GM18511 (cell line): ENCODE measurements around the gene BCAN.
"Not testable (repeated sequence)": the region's sequence is repeated elsewhere in the genome, so short reads cannot be mapped to it uniquely, and the experiment has no call there.

ENCODE experiments used
- ATAC-seq: cut with Tn5 transposase; IDR thresholded peaks from one replicate; pipeline ENCODE4 v1.9.1; 2021; ENCODE audit warnings: mild to moderate bottlenecking, moderate library complexity; ENCODE audit not compliant: unreplicated experiment

BCAN gene

DNA sequence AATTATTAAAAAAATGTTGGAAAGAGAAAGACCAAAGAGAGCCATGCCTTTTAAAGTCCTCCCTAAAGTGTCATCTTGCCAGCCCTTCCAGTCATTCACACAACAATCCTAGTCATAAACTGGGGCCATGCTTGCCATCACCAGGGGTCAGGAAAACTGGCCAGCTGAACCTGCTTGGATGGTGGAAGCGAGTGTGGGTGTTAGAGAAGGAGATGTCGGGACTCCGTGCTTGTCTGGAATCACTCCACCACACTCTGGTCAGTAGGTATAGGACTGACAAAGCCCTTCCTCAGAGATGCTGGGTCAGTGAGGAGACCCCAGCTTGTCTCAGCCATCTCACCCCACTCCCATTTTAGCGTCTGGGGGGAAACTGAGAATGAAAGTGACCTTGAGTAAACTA is 26.0 kb upstream of the BCAN start:
- no peak for ATAC-seq

DNA sequence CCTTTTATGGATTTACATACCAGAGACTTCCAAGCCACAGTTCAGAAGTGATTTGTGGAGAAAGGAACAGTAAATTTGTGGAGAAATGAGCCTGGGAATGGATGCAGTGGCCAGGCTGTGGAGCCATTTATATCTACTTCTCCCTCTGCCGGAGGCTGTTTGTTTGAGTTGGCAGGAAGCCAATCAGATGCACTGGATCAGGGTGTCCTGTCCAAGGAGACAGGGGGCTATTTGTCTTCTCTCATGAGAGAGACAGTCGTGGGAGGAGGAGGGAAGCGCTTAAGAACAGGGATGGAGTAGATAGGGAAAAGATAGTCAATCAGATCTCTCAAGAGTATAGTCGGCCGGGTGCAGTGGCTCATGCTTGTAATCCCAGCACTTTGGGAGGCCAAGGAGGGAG is 25.5 kb upstream of the BCAN start:
- no peak for ATAC-seq

DNA sequence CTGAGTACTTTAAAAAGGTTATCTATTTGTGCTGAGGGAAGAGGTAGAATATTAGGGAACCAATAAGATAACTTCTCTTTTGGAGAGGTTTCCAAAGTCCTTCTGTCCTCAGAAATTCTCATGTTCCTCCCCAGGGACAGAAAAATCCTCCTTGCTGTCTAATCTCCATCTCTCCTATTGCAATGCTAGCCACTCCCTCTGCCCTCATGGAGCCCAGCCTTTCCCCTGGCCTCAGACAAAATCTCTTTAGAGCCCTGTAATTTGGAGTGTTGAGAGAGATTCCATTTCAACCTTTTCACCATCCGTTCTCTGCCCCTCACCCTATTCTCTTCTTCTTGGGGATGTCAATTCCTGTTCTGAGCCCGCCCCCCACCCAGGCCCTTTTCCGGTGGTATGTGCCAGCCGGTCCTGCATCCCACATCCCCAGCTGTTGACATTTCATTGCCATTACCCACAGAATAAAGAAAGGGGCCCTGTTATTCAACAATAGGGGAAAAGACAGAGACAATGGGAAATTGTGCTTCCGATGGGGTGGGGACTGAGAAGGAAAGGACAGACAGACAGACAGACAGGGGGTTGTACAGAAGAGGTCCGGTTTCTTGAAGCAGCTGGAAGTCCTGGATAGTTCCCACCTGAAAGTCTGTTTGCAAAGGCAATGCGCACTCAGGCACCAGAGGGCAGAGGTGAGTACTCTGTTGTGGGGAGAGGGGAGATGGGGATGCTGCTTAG is 22.9 kb upstream of the BCAN start, which contains the start of gene HAPLN2:
TSS of gene HAPLN2 (plus strand) at position 563 of the 729 bp plus-strand sequence. CDS start 4,076 bp downstream, outside the sequence.
- no peak for ATAC-seq

DNA sequence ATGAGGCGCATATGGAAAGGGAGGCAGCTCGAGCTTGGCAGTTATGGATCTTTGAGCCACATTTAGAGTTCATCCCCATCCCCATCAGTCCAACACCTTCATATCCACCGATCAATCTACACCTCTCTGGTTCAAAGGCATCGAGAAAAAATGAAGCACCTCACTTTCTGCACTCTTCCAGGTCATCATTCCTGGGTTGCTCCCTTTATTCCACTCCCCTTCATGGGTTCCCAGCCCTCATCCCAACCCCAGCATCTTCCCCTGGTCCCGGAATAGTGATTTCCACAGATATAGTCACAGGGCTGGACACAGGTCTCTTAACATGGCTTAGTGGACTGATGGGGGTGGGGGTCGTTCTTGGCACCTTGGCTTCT is 22.3 kb upstream of the BCAN start:
- no peak for ATAC-seq

DNA sequence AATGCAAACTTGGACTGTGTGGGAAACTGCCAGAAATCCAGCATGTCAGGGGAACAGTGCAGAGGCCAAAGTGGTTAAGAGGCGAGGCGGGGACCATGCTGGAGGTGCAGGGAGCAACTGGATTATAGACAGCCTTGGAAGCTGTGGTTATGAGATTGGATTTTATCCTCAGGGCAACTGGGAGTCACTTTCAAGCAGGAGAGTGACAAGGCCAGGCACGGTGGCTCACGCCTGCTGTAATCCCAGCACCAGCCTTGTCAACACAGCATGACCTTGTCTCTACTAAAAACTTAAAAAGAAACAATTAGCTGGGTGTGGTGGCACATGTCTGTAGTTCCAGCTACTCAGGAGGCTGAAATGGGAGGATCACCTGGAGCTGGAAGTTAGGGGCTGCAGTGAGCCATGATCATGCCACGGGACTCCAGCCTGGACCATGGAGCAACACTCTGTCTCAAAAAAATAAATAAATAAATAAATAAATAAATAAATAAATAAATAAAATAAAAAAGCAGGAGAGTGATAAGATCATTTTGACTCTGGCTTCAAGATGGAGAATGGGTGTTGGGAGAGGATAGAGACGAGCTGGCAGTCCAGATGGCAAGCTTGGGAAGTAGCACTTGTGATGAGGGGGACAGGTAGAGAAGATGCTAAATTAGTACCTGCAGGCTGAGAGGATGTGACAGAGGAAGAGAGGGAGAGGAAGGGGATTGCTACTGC is 19.2 kb upstream of the BCAN start:
- ATAC-seq = no peak

DNA sequence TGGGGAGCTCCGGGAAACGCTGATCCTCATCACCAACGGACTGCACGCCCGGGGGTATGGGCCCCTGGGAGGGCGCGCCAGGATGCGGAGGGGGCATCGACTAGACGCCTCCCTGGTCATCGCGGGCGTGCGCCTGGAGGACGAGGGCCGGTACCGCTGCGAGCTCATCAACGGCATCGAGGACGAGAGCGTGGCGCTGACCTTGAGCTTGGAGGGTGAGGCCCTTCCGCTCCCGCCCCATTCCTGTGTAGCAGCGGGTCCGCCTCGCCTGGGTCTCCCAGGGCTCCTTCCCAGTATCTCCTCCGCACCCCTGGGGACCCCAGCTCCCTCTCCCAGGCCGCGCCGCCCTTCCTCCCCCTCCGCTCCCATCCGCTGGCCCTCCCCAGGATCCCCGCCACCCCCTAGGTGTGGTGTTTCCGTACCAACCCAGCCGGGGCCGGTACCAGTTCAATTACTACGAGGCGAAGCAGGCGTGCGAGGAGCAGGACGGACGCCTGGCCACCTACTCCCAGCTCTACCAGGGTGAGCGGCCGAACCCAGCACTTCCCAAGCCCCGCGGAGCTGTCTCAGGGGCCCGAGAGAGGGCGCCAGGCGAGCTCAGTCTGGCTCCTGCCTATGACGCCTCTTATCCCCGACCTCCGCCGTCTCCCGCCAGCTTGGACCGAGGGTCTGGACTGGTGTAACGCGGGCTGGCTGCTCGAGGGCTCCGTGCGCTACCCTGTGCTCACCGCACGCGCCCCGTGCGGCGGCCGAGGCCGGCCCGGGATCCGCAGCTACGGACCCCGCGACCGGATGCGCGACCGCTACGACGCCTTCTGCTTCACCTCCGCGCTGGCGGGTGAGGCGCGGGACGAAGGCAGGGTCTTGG is 17.7 kb upstream of the BCAN start:
- no peak for ATAC-seq

DNA sequence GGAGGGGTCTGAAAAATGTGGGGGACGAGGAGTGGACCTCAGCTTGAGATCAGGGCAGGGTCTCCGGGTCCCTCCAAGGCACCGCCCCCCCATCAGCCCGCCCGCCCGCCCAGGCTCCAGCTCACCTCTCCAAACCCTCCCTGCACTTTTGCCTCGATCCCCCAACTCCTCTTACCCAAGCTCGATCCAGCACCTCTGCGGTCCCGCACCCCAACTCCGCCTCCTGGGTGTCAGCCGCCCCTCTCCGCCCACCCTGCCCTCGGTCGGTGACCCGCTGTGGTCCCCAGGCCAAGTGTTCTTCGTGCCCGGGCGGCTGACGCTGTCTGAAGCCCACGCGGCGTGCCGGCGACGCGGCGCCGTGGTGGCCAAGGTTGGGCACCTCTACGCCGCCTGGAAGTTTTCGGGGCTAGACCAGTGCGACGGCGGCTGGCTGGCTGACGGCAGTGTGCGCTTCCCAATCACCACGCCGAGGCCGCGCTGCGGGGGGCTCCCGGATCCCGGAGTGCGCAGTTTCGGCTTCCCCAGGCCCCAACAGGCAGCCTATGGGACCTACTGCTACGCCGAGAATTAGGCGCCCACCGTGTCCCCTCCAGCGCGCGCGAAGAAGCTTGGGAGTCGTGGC is 17.0 kb upstream of the BCAN start:
- no peak for ATAC-seq

DNA sequence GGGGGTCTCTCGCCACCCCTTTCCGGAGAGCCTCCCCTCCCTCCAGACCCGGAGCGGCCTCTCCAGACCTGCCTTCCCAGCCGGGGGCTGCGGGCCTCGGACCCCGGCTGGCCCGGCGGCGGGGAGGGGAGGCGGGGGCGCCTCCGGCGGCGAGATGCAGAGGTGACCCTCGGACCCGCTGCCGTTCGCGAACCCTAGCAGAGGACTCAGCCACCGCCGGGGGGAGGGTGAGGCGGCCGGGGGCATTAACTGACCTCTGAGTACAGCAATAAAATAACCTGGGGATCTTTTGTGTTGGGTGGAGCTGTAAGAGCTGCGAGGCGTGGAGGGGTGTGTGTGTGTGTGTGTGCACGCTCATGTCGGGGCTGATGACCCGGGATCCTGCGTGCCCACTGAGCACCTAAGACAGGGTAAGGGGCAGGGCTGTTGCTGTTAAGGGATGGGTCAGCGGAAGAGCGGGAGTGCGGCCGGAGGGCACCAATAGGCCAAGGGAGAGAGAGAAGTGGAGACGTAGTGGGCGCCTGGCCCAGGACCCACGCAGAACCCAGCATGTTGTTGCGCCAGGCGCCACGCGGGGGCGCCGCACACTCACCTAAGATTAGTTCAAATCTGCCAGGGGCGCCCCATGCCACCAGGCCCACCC is 16.4 kb upstream of the BCAN start:
- ATAC-seq = no peak

DNA sequence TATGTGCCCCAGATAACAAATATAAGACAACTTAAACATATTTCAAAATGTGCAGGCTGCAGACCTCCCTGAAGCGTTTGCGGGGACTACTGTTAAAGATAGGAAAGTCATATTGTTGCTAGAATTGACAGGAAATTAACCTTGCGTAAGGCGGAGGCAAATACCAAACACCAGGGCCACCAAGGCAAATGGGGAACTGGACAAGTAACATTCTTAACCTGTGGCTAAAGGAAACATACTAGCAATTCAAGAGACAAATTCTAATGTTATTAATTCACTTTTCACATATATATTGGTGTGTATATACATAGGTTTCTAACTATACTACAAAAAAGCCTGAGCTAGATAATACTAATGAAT is 15.9 kb upstream of the BCAN start:
- no peak for ATAC-seq

DNA sequence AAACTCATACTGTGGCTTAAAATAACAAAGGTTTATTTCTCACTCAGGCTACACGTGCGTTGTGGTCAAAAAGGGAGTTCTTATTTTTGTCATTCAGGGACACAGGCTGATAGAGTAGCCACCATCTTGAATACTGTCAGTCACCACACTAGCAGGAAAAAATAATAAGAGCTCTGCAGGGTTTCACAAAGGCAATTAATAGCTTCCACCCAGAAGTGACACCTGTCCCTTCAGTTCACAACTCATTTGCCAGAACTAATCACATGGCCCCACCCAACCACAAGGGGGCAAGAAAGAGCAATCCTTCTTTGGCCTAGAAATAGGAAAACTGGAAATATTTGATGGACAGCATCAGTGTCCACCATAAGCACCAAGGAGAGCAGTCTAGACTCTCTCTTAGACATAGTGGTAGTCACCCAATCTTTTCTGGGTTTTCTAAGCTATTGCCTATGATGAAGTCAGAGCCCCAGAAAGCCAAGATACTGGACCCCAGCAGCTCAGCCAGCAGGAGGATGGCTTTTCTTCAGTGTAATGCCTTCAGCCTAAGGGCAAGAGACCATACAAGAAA is 14.5 kb upstream of the BCAN start:
- ATAC-seq = no peak

DNA sequence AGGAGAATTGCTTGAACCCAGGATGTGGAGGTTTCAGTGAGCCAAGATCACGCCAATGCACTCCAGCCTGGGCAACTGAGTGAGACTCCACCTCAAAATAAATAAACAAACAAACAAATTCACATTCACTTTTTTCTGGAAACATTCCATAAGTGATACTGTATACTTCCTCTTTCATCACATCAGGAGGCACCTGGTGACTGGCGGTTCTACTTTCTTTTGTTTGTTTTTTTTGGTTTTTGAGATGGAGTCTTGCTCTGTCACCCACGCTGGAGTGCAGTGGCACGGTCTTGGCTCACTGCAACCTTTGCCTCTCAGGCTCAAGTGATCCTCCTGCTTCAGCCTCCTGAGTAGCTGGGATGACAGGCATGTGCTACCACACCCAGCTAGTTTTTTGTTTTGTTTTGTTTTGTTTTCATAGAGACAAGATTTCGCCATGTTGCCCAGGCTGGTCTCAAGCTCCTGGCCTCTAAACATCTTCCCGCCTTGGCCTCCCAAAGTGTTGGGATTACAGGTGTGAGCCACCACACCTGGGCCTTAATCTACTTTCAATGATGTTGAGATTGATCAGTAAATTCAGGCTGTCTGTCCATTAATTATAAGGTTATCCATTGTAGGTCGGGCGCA is 12.0 kb upstream of the BCAN start:
- no peak for ATAC-seq

DNA sequence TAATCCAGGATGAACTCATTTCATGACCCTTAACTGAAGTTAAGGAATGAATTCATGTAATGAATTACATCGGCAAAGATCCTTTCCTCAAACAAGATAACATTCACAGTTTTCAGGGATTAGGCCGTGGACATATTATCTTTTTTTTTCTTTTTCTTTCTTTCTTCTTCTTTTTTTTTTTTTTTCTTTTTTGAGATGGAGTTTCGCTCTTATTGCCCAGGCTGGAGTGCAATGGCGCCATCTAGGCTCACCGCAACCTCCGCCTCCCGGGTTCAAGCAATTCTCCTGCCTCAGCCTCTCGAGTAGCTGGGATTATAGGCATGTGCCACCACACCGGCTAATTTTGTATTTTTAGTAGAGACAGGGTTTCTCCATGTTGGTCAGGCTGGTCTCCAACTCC is 10.8 kb upstream of the BCAN start:
- ATAC-seq = not testable (repeated sequence)

DNA sequence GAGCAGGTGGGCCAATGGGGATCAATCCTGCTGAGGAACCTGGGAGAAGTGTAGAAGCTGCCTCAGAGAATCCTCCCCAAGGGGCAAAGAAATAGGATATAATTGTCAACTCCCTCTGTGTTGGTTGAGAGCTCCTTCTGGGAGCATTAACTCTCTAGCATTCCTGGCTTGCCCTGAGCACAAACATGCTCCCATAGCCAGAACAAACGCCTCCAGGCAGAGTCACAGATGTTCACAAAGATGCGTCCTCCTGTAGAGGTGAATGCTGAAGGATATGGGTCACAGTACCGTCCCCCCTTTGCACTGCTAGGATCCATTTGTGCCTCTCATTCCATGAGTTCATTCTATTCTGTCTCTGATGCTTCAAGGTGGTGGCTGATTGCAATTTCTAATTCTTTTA is 9.6 kb upstream of the BCAN start:
- ATAC-seq = no peak

DNA sequence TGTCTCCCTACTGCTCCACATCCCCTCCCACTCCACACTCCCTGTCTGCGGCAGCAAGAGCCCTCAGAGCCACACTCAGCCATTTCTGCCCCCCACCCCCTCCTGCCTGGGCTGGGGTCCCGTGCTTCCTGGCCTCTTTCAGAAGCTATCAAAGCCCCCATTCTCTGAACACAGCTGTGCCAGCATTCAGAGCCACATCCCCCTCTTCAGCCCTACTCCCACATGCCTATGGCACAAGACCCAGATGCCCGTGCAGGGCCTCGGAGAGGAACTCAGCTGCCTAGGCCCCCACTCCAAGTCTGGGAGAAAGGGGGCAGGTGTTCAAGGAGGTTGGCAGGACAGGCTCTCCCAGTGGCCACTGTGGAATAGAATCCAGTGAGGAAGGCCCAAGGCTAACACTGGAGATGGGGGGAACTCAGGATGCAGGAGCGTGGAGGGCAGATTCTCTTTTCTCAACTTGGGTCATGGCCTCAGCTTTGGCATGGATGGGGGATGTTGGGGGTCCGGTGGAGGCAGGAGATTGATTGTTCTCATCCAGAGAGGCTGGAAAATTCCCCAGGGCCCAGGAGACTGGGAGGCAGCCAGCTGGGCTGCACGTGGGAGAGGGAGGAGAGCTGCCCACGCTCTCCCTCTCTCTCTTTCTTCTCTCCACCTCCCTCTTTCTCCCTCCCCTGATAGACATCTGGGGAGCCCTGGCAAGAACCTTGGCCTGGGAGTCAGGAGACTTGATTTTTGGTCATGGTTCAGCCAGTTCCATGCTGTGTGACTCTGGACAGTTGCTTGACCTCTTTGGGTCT is 3.5 kb upstream of the BCAN start:
- ATAC-seq = no peak

DNA sequence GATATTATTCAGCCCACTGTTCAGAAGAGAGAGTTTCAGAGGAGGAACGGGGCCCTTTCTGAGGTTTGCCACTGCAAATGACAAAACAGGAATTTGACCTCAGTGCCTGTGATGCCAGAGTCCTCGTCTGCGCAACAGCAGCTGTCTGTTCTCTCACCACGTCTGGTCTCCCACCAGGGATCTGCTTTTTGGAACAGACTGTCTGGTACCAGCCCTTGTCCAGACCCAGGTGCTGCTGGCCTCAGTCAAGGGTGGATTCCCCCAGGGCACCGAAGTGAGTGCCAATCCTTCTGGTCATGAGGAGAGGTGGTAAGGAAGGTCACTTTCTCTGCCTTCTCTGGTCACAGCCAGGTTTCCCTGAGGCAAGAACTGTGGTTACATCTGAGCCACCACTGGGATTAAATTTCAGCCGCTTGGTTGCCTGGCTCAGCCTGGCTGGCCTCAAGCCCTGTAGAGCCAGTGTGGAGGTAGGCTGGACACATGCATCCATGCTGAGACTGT is 2.3 kb upstream of the BCAN start:
- no peak for ATAC-seq

DNA sequence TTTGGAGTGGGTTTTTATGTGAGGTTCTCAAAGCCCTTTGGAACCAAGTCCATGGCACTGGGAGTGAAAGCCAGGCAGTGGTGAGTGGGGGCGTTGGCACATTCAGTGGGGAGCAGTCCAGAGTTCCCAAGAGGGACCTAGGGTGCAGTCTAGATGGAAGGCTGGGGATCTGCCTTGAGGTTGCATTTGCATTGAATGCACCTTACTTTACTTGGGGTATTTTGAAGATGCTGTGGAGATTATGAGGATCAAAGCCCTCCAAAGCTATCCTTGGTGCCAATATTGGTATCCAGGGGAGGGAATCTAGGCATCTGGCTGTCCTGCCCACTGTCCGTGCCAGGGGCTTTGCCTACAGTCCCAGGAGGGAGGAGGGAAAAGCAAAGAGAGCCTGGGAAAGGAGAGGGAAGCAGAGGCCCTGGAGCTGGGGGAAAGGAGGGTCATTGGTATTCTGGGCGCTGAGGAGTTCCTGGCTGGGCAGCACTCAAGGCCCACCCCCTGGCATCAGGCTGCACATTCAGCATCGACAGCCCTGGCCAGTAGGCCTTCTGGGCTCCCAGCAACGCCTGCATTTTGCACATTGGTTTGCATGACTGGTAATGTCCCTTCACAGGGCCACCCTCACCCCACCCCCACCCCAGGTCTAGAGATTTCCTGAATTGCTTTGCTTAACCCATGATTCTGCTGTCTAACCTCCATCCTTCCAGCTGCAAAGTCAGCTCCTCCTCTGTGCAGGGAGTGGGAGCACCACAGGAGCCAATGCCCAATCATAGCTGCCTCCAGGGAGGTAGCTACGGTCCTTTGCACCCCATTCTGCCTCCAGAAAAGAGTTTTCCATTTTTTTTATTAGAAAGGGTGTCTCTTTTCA is 843 bp upstream of the BCAN start:
- ATAC-seq = no peak

DNA sequence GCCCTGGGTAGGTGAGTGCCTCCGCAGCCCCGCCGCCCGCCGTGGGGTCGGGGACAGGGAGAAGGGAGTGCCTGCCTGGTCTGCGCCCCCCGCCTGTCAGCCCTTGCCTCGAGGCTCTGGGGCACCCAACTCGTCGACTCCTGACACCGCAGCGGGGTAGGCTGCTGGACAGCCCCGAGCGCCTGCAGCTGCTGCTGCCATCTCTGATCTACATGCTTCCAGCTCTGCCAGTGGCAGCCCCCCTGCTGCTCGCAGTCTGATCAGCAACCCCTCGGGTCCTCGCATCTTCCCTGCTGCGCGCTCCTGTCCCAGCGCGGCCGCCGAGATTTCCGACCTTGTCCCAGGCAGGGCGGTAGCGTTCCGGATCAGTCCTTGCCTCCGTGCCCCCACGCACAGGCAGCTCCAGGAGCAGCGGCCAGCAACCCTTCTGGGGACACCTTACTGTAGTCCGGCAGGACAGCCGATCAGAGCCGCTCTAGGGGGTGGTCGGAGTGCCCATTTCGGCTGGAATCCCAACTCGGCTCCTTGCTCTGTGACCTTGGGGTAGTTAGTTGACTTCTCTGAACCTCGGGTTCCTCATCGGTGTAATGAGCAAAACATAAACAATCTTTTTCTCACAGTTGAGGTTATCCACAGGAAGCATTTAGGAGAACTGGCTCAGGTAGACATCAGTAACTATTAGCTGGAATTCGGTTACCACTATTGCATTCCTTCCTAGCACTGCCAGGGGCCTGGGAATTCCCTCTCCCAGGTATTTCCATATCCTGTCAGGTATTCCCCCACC is 540 bp downstream of the BCAN start:
- ATAC-seq = no peak
